Hematopoietic multipotent progenitor cell treated with erythropoietin and hydrocortisone succinate and interleukin-3 and kit ligand, for 17 days (in vitro differentiated cells): ENCODE results near the gene CLIC4.
A peak's percentile ranks its signal among the peaks of the same experiment; 100 is the strongest.
"Not testable (repeated sequence)": the region's sequence is repeated elsewhere in the genome, so short reads cannot be mapped to it uniquely, and the experiment has no call there.

Experiments
- DNase-seq: peaks from one replicate; pipeline ENCODE4 v3.0.0-alpha.2; 2015; ENCODE audit warnings: low spot score

CLIC4 gene

DNA sequence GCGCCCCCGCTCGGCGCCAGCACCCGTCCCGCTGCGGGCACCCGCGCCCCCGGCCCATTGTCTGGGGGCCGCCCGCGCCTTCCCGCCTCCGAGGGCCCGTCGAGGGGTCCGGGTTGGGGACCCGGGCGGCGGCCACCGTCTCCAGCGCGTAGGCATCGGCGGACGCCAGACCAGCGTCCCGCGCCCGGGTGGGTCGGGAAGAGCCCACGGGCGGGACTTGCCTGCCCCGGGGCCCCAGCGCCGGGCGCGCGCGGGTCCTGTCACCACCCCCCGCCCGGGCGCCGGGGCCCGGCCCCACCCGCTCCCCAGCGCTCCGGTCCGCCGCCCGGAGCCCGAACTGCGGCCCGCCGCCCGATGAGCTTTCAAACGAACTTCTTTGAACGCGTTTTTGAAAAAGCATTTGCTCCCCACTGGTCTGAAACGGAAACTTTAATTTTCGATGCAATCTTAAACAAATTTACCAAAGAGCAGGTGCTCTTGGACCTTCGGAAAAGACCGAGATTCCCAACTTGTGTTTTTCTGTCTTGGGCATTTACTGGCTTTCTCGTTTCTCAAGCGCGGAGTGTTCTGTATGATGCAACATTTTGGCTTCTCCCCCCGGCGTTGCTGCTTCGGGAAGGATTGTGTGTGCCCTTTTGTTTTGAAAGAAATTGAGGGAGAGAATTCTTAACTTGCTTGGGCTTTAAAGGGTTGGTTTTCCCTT lies 615 bp downstream of the CLIC4 start:
- peak; percentile 65 for DNase-seq

DNA sequence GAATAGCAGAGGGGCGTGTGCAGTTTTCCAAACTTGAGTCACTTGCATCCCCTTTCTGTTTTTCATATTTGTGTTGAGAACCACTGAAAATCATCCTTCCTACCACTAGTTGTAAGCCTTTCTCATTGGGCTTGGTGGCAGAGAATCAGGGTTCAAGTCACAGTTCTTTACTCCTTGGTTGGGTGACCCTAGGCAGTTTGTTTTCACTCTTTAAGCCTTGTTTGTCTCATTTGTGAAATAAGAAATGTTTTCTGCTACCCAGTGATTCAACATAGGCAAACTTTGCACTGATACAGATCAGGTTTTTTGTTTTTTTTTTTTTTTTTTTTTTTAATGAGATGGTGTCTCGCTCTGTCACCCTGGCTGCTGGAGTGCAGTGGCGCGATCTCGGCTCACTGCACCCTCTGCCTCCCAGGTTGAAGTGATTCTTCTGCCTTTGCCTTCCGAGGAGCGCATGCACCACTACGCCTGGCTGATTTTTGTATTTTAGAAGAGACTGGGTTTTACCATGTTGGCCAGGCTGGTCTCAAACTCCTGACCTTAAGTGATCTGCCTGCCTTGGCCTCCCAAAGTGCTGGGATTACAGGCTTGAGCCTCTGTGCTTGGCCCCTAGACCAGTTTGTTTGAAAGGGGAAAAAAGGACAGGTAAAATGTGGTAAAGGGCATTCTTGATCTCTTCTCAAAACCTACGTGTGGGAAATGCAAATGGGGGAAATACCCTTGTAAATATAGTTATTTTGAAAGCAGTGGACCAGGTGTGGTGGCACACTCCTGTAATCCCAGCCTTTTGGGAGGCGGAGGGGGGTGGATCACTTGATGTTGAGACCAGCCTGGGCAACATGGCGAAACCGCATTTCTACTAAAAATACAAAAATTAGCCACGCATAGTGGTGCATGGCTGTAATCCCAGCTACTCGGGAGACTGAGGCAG lies 3.2 kb downstream of the CLIC4 start:
- no peak for DNase-seq

DNA sequence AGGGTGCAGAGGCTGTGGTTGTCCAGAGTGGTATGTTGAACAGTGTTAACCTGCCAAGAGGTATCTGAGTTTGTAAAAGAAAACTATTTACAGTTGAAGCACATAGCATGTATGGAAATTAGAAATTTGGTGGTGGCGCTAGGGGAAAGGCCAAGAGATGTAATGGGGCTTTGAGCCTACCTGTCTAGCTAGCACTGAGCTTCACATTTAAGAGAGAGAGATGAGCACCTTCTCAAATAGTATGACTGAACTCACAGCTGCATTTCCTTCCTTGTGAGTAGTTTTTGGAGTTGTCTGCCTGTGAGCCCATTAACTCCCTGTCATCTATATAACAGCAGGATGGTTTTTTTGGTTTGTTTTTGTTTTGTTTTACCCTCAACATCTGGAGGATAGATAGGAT lies 4.0 kb downstream of the CLIC4 start:
- DNase-seq: no peak

DNA sequence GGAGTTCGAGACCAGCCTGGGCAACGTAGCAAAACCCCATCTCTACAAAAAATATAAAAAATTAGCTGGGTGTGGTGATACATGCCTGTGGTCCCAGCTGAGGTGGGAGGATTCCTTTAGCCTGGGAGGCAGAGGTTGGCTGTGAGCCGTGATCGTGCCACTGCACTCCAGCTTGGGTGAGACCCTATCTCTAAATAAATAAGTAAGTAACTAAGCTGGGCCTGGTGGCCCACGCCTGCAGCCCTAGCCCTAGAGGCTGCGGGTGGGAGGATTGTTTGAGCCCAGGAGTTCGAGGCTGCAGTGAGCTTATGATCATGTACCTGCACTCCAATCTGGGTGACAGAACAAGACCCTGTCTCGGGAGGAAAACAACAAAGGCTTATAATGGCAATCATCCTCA lies 4.6 kb downstream of the CLIC4 start:
- no peak for DNase-seq

DNA sequence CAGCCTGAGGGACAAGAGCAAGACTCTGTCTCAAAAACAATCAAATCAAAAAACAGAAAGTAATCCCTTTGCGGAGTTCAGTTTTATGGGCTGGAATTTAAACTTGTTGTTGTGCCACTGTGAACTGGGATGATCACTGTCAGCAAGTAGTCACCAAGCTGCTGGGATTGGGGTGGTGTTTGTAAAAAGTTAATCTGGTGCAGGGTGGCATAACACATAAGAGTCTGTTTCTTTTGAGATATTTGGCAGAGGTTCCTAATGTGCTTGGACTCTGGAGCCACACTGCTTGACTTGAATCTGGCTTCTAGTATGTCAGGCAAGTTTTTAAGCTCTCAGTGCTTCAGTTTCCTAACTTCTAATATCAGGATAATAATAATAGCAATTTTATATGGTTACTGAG lies 6.6 kb downstream of the CLIC4 start:
- no peak for DNase-seq

DNA sequence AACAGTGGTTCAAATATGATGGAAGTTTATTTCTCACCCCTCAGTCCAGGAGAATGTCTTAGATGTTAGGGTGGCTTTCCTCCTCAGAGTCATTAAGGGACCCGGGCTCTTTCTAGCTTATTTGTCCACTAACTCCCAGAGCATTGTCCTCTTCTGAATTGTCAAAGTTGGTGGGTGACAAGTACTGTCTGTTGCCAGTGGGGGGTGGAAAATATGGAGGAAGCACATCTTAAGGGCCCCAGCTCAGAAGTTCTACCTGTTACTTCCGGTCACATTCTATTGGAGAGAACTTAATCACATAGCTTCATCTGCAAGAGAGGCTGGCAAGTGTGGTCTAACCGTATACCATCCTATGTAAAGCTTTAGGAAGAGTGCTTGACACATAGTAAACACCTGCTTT lies 7.1 kb downstream of the CLIC4 start:
- no peak for DNase-seq

DNA sequence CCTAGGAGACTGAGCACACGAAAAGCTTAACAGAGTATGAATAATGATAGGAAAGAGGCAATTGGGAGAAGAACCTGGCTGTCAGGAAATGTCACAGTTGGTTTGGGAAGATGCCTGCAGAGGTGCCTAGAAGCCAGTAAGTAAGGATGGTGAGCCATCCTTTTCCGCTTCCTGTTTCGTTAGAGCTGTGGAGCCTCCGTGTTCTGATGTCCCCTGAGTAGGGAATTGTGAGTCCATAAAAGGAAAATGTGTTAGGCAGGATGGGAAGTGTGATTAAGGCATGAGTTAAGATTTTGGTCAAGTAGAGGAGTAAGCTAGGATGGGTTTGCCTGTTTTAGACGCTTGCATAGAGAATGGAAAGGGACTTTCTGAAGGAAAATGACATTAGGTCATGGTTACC lies 9.0 kb downstream of the CLIC4 start:
- no peak for DNase-seq

DNA sequence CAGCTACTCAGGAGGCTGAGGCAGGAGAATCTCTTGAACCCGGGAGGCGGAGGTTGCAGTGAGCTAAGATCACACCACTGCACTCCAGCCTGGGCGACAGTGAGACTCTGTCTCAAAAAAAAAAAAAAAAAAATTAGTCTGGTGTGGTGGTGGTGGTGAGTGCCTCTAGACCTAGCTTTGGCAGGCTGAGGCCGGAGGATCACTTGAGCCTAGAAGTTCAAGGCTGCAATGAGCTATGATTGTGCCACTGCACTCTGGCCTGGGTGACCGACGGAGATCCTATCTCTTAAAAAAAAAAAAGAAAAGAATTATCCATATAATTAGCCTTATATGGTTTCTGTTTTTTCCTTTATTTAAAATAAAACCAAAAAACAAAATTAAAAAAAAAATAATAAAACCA lies 10.1 kb downstream of the CLIC4 start:
- not testable (repeated sequence) for DNase-seq

DNA sequence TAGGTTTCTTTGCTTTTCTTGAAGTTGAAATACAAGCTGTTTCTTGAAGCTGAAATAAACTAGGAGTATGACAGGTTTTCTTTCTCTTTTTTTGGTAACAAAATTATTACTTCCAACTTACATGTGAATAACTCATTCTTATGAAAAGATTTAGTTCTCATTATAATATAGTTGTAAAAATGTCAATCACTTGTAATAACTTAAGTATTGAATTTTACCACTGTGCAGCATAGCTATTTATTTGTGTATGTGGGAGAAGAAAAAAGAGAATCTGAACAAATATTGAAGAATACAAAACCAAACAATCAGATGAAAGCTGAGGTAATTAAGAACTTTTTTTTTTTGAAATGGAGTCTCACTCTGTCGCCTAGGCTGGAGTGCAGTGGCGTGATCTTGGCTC lies 11.1 kb downstream of the CLIC4 start:
- DNase-seq: no peak

DNA sequence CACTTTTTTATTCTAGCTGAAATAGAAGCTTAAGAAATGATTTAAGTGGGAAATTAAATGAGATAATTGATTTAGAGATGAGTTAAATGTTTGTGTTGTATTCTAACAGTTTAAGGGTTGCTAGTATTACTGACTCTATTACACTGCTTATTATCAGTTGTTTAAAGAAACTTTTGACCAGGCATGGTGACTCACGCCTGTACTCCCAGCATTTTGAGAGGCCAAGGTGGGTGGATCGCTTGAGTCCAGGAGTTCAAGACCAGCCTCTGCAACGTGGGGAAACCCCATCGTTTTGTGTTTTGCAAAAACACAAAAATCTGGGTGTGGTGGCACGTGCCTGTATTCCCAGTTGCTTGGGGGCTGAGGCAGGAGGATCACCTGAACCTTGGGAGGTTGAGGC lies 14.2 kb downstream of the CLIC4 start:
- DNase-seq: no peak

DNA sequence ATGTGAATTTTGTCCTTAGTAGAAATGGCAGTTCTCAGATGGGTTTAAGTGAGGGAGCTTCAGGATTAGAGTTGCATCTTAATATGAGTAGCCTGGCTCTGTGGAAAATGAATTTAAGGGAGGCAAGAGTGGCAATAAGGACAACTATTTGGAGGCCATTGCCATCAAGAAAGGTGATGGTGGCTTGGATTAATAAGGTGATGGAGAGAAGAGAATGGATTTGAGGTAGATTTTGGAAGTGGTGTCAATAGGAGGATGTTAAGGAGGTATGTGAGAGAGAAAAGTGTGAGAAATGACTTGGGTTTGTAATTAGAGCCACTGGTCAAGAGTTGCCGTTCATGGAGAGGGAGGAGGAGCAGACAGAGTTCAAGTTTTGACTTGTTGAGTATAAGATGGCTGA lies 16.3 kb downstream of the CLIC4 start:
- DNase-seq: no peak

DNA sequence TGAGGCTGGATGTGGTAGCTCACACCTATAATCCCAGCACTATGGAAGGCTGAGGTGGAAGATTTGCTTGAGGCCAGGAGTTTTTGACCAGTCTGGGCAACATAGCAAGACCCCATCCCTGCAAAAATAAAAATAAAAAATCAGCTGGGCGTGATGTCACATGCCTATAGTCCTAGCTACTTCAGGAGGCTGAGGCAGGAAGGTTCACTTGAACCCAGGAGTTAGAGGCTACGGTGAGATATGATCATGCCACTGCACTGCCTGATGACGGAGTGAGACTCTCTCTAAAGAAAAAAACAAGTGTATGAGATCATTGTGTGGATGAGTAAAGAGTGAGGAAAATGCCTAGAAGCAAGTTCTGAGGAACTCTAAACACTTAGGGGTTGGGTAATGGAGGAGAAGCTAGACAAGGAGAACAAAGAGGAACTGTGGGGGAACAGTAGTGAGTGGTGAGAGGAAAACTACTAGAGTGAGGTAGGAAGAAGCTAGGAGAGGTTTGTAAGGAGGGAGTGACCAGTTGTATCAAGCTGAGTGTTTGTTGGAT lies 17.0 kb downstream of the CLIC4 start:
- DNase-seq: no peak

DNA sequence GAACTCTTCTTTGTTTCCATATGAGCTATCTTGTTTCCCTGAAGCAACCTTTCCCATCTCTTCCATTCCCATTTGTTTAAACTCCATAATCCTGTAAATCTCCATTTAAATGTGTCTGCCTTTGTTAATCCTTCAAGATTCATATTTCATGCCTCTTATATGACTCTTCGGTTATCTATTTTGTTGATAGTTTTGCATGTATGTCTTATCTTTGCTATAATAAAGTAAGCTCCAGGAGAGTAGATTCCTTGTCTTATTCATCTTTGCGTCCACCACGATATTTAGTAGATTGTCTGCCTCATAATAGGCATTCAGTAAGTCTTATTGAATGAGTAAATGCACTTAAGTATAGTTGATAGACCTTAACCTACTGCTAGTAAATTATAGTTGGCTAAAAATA lies 18.4 kb downstream of the CLIC4 start:
- DNase-seq: no peak

DNA sequence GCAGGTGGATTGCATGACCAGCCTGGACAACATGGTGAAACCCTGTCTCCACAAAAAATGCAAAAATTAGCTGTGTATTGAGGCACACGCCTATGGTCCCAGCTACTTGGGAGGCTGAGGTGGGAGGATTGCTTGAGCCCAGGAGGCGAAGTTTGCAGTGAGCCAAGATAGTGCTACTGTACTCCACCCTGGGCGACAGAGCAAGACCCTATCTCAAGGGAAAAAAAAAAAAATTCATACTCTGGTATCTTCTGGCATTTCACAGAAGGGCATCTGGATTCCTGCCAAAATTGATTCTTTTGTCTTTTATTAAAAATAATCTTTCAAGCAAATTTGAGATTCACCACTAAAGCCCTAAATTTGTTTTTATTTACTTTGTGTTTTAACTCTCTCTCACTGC lies 19.2 kb downstream of the CLIC4 start:
- no peak for DNase-seq

DNA sequence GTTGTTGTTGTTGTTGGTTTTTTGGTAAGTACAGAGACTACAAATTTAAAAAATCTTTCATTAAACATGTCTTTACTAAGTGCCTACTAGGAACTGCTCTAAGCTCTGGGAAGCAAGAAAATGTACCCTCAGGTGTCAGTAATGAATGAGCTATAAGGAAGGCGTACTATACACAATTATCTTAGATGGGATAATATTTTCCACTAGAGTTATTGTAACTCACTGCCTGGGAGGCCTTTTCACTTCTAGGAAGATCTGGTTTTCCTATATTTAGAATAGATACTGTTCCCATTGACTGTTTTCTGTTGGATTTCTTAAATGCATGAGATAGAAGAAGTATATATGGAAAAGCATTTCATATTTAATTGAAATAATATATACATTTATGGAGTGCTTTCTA lies 19.6 kb downstream of the CLIC4 start:
- DNase-seq: no peak

DNA sequence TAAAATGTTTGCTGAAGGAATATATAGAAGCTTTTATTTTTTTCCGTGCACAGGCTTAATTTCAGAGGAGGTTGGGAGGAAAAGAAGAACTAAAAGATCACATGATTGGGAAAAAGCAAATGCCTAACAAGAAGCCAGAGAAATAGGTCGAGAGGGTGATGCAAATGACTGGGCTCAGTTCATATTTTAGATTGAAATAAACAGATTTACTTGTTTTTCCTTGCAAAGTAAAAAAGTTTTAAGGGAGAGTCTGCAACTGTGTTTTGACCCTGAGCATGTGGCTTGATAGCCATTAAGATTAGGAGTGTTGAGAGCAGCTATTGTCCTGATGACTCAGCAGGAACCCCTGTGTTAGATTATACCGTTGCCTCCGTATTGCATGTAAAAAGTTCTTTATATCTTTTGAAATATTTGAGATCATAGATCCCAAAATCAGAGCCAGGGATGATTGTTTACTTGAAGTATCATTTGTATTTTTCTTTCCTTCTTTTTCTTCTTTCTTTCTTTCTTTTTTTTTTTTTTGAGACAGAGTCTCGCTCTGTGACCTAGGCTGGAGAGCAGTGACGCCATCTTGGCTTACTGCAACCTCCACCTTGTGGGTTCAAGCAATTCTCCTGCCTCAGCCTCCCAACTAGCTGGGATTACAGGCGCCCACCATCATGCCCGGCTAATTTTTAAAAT lies 20.2 kb downstream of the CLIC4 start:
- DNase-seq: peak; percentile 48

DNA sequence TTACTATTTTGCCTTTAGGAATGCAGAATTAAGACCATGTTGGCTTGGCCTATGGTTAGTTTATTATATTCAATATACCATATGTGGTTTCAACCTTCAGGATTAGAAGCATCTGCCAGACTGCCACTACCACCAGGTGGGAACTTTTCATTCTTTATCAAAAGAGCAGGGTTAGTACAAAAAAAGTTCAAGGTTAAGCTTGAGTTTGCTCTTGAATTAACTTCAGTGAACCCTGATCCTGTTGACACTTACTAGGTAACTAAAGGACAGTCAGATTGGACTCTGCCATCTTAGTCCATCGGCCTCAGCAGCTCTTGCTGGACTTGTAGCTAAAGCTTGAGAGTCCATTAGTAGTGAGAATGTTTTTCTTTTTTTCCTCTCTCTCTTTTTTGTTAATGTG lies 22.1 kb downstream of the CLIC4 start:
- no peak for DNase-seq

DNA sequence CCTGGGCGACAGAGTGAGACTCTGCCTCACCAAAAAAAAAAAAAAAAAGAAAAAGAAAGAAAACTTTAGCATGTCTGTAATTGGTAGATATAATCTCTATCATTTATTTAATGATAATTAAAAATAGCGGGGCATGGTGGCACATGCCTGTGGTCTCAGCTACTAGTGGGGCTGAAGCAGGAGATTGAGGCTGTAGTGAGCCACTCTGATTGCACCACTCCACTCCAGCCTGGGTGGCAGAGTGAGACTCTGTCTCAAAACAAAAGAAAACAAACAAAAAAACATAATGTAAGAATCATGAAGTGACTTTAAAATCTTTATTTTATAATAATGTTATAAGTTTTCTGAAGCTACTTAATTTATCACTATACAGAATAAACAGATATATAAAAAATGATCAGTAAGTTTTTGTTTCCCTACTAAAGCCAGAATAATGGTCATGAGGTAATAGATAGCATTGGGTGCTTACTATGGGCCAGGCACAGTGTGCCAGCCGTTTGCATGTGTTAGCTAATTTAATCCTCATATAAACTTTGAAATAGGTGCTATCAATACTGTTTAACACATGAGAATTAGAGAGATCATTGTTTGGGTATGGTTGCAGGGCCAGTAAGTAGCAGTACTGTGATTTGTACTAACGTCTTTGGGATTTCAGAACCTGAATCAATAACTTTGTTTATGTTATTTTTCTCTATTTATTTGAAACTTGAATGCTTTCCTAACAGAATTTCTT lies 23.8 kb downstream of the CLIC4 start:
- DNase-seq: no peak

DNA sequence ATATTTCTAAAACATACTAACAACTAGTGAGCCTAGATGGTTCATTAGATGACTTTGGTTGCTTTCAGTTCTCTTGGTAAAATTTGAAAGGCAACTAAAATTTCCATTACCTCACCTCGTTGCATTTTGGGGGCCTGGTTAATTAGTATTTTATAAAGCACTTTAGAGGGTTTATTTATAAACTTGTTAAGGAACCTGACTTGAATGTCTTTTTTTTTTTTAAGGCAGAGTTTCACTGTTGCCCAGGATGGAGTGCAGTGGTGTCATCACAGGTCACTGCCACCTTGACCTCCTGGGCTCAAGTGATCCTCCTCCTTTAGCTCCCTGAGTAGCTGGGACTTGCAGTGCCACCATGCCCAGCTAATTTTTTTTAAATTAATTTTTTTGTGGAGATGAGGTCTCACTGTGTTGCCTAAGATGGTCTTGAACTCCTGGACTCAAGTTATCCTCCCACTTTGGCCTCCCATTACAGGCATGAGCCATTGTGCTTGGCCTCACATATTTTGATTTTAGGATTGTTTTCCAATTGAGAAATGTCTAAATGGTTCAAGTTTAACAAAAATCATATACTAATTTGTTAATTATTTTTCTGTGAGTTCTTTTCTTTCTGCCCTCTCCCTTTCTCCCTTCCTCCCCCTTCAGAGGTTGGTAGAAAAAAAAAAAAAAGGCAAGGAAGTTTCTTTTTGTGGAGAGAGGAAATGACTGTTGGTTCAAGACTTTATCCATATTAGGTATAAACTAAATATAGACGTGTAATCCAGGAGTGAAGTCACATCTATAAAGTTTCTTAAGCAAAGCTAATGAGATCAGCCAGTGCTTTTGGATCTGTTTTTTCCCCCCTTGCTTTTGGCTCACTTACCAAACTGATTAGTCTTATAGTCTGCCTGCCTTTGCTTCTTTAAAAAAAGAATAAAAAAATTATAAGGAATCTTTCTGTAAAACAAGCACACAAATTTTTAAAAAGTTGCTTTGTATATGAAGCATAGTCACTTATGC lies 24.7 kb downstream of the CLIC4 start:
- DNase-seq: no peak

DNA sequence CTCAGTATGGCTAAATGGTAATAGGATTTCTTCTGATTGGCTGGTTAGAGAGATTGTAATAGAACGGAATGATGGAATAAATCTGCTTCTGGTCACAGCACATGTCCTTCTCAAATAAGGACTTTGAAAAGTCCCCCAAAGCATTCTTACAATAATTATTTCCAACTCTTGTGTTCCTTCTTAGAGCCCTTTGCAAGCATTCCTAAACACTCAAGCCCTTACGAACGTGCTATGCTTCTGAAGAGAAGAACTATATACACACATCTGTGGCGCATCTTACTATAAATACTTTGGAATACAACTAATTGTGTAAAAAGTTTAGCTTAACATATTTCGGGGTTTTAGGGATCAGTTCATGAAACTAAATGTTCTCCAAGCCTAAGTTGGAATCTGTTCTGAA lies 25.6 kb downstream of the CLIC4 start:
- DNase-seq: no peak

DNA sequence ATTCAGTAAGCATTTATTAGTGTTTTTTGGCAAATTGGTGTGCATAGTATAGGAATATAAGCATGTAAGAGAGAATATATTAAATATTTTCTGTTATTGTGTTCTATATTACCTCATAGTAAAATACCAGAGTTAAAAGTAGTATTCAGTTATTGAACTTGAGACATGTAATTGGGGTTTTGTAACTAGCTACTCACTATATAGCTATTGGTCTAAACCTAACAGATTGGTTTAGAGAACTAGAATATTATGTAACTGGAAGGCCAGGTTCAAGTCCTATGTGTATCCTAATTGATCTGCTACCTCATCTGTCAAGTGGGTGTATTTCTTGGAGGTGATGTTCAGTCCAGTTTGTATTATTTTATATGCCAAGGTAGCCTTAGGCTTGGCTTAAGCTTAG lies 26.3 kb downstream of the CLIC4 start:
- no peak for DNase-seq
